SK-N-DZ (cell line): Measurements from ENCODE around the gene LGALS7B. TPM values are rescaled to one million over a fixed set of nuclear protein-coding genes. Genes with fewer than 3 reads are reported as not detected.
"Not testable (repeated sequence)": the region's sequence is repeated elsewhere in the genome, so short reads cannot be mapped to it uniquely, and the experiment has no call there.

ENCODE experiments used
- DNase-seq: peaks from one replicate; pipeline ENCODE4 v3.0.0-alpha.2; 2015; ENCODE audit warnings: low spot score
- polyA plus RNA-seq, 2 experiments: library from polyadenylated mRNA; depleted of rRNA; stranded (reverse); fragments of >200 nt; gene quantifications; 2 replicates each; pipeline ENCODE4 v1.2.3, GENCODE V29; 2014

The LGALS7B gene
- 3.8 TPM in 1 of 2 replicates, not detected in the other for polyA plus RNA-seq (2014; cell fraction: cytosol; rRNA removed)
- not detected in 2 replicates for polyA plus RNA-seq (2014; cell fraction: nucleus; rRNA removed)

- DNase-seq: no peak
These were observed at the start of gene LGALS7B for GRCh38 chr19:38788478-38789243. TSS of gene LGALS7B (plus strand) at chr19:38789200. CDS start at chr19:38789227, 27 bp downstream.

- no peak for DNase-seq
These were observed 49.4 kb upstream of the LGALS7B start for GRCh38 chr19:38739440-38740256.

- no peak for DNase-seq
These were observed 48.8 kb upstream of the LGALS7B start for GRCh38 chr19:38740257-38740592.

DNA sequence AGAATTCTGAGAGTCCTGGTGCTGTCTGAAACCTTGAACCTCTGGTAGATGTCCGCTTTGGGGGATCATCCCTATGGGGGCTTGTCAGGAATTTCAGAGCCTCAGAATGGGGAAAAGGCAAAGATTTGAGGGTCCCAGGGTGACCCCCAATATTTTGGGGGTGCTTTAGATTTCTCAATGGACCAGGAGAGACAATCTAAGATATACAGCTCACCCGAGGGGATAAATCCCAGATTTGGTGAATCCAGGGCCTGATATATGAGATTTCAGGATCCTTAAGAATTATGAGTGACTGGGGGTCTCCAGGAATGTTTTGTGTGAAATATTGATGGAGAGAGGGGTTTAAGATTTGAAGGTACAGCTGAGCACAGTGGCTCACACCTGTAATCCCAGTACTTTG lies 48.1 kb upstream of the LGALS7B start:
- no peak for DNase-seq

GRCh38 chr19:38741670-38742069 lies 47.3 kb upstream of the LGALS7B start:
- no peak for DNase-seq

- no peak for DNase-seq
These were observed 46.7 kb upstream of the LGALS7B start for GRCh38 chr19:38742296-38742695.

DNA sequence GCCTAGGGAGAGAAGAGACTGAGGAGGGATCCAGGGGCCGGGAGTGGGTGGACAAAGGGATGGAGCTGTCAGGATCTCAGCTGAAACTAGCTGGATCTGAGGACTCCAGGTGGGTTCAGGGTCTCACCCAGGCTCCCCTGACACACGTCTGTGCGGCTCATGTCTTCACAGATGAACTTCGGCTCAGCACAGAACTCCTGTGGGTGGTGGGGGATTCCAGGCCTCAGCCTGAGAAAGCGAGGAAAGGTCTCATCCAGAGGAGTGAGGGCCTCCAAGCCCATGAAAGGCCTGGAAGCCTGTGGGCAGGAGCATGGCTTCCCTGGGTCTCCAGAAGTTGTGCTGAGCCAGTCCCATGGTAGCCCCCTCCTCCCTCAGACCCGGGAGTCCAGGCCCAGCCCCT lies 46.1 kb upstream of the LGALS7B start:
- DNase-seq: no peak

DNA sequence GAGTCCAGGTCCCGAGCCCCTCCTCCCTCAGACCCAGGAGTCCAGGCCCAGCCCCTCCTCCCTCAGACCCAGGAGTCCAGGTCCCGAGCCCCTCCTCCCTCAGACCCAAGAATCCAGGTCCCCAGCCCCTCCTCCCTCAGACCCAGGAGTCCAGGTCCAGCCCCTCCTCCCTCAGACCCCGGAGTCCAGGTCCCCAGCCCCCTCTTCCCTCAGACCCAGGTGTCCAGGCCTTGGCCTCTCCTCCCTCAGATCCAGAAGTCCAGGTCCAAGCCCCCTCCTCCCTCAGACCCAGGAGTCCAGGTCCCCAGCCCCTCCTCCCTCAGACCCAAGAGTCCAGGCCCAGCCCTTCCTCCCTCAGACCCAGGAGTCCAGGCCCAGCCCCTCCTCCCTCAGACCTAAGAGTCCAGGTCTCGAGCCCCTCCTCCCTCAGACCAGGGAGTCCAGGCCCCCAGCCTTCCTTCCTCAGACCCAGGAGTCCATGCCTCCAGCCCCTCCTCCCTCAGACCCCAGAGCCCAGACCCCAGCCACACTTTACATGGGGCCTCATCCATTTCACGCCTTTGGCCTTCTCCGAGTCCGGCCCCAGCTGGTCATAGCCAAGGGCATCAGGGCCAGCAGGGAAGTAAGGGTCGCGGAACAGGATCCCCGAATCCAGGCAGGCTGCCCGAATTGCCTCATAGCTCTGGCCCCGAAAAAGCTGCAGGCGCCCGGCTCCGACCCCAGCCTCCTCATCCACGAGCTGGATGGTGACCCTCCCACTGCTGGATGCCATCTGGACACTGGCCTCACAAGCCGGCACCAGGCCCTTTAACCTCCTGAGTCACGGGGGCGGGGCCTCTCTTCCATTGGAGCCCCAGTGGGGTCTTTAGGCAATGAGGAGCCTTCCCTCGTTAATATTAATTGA lies 45.4 kb upstream of the LGALS7B start:
- no peak for DNase-seq

DNA sequence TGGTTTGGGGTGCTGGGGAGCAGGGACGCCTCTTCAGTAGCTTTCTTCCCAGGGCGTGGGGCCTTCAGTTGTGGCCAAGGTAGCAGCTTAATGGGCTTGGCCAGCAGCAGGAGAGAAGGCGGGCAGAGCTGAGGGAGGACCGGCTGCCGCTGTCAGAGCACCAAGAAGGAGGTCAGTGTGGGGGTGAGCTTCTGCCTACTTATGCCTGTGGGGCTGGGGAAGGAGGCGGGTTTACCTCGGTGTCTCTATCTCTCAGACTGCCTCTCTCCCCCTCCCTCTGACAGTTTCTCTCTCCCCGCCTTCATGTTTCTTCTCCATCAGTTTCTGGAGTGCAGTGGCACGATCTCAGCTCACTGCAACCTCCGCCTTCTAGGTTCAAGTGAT lies 44.7 kb upstream of the LGALS7B start, which contains the start of gene CAPN12:
TSS of gene CAPN12 (minus strand) at position 177 of the 384 bp plus-strand sequence. CDS start 309 bp downstream, outside the sequence.
- no peak for DNase-seq

- no peak for DNase-seq
These were observed 44.1 kb upstream of the LGALS7B start for GRCh38 chr19:38744874-38745273.

DNA sequence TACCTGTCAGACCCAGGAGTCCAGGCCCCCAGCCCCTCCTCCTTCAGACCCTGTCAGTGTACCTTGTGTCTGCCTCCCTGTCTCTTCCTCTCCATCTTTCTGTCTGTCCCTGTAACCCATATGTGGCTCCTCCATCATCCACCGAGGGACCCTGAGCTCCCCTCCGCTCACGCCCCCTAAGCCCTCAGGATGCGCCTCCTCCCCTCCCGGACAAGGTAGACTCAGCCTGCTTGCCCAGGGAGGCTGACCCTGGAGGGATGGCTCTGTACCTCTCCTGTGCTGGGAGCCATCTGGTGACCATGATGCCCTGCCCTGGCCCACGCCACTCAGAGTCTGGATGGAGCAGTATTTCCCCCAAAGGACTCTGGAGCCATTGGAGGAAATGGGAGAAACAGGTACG lies 43.7 kb upstream of the LGALS7B start:
- no peak for DNase-seq

GRCh38 chr19:38753783-38754182 lies 35.2 kb upstream of the LGALS7B start:
- not testable (repeated sequence) for DNase-seq

- DNase-seq: not testable (repeated sequence)
These were observed 34.8 kb upstream of the LGALS7B start for GRCh38 chr19:38754196-38754595.

- no peak for DNase-seq
These were observed 29.4 kb upstream of the LGALS7B start for GRCh38 chr19:38759590-38760003.

GRCh38 chr19:38760805-38761517 lies 28.0 kb upstream of the LGALS7B start:
- not testable (repeated sequence) for DNase-seq

DNA sequence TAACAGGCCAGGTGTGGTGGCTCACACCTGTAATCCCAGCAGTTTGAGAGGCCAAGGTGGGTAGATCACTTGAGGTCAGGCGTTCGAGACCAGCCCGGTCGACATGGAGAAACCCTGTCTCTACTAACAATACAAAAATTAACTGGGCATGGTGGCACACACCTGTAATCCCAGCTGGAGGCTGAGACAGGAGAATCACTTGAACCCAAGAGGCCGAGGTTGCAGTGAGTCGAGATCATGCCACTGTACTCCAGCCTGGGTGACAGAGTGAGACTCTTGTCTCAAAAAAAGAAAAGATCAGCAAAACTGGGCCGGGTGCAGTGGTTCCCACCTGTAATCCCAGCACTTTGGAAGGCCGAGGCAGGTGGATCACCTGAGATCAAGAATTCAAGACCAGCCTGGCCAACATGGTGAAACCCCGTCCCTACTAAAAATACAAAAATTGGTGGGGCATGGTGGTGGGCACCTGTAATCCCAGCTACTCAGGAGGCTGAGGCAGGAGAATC lies 27.1 kb upstream of the LGALS7B start:
- not testable (repeated sequence) for DNase-seq

- DNase-seq: no peak
These were observed 25.2 kb upstream of the LGALS7B start for GRCh38 chr19:38763795-38764220.

DNA sequence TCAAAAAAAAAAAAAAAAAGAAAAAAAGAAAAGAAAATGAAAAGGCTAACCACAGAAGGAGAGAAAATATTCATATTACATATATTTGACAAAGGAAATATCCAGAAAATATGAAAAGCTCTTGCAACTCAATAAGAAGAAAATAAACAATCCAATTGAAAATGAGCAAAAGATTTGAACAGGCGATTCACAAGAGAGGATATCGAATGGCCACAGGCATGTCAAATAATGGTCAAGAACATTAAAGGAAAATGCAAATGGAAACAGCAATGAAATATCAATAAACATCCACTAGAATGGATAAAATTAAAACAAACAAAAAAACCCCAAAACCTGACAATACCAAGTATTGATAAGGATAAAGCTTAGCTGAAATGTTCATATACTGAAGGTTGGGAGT lies 23.8 kb upstream of the LGALS7B start:
- DNase-seq: no peak

GRCh38 chr19:38766276-38767047 lies 22.5 kb upstream of the LGALS7B start:
- no peak for DNase-seq
